CD4-positive, alpha-beta T cell treated with Interleukin-15 for 1 hour (primary cell): ENCODE measurements around the gene DRG2.

Experiments
- DNase-seq: peaks from one replicate; pipeline ENCODE4 v3.0.0-alpha.2; 2020

The DRG2 gene

GRCh38 chr17:18079543-18079942 lies 8.2 kb upstream of the DRG2 start:
- no peak for DNase-seq

DNA sequence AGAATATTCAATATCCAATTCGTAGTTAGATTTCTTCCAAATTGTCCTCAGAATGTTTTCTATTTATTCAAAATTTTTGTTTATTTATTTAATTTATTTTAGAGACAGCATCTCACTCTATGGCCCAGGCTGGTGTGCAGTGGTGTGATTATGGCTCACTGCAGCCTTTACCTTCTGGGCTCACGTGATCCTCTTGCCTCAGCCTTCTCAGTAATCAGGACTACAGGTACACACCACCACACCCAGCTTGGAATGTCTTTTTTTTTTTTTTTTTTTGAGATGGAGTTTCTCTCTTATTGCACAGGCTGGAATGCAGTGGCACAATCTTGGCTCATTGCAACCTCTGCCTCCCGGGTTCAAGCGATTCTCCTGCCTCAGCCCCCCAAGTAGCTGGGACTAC lies 3.5 kb upstream of the DRG2 start:
- DNase-seq: no peak

- DNase-seq: no peak
These were observed 1.9 kb downstream of the DRG2 start for GRCh38 chr17:18089613-18090012.

GRCh38 chr17:18093616-18094408 lies 6.1 kb downstream of the DRG2 start:
- no peak for DNase-seq

GRCh38 chr17:18094409-18094807 lies 6.7 kb downstream of the DRG2 start:
- no peak for DNase-seq

DNA sequence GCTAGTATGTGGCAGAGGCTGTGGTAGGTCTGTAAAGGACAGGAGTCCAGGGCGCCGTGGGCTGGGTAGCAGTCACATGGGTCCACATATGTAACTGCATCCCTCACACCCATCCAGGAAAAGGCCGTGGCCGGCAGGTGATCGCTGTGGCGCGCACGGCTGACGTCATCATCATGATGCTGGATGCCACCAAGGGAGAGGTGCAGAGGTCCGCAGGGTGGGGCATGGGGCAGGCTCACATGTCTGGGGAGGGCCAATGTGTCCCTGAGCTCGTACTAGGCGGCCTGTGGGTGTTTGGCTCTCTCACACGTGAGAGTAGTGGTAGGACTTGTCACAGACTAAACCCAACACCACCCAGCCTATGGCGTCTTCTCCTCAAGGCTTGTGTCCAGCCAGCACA lies 11.8 kb downstream of the DRG2 start:
- no peak for DNase-seq

GRCh38 chr17:18100616-18101015 lies 12.9 kb downstream of the DRG2 start:
- DNase-seq: no peak

- no peak for DNase-seq
These were observed 14.1 kb downstream of the DRG2 start for GRCh38 chr17:18101828-18102227.

DNA sequence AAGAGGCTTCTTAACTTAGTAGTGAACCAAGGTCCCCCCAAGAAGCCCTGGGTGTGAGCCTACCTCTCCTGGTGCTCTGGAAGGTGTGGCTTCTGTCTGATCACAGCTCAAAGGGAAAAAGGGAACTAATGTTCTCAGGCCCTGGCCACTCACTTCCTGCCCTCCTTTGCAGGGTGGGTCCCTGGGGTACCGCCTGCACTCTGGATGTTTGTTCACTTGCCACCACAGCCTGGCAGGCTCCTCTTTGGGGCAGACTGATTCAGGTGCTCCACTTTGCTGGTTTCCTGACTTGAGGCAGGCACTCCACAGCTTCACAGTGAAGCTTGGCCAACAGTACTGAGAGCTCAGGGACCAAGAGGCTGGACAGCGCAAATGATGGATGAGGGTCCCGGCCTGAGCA lies 14.9 kb downstream of the DRG2 start:
- no peak for DNase-seq

- no peak for DNase-seq
These were observed 17.3 kb downstream of the DRG2 start for GRCh38 chr17:18105027-18105426.

- DNase-seq: no peak
These were observed 17.8 kb downstream of the DRG2 start for GRCh38 chr17:18105595-18105994.

- no peak for DNase-seq
These were observed 18.5 kb downstream of the DRG2 start for GRCh38 chr17:18106211-18106610.

DNA sequence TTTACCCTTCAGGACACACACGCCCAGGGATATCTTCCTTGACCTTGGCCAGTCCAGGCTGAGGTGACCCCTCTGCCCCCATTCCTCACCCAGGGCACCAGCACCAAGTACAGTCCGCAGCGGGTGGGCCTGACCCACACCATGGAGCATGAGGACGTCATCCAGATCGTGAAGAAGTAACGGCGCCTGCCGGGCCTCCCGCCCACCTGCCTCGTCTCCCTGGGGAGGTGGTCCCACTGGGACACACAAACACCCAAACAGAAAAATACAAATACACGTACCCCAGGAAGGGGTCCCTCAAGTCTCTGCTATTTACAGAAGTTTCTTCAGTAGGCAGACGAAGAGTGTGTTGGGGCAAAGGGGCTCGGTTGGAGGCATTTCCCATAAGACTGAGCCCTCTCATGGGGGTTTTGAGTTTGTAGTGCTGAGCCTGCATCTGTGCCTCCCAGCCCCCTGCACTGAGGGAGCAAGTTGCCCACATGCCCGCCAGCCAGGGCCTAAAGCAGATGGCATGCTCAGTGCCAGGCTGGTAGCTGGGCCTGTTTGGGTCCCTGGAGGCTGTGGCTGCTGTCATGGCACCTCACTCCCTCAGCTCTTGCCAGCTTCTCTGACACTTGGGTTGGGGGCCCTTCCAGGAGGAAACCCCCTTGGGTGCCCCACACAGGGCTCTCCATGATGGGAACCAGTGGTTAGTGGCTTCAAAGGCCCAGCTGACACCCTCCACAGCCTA lies 19.5 kb downstream of the DRG2 start:
- no peak for DNase-seq

DNA sequence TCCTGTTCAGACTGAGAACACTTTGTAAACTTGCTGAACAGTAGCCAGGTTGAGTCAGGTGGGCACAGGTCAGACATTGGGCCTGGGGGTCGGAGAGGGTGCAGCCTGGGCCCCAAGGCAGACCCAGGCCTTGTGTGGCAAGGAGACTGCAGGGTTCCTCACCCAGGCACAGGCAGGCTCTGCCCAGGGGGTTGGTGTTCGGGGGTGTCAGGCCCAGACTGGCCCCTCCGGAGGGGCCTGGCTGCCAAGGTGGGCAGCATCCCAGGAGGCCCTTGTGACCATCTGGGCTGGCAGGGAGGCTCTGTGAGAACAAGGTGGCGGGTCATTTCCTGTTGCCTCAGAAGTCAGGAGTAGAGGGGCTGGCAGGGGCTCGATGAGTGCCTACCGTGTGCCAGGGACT lies 20.2 kb downstream of the DRG2 start:
- DNase-seq: no peak

GRCh38 chr17:18108401-18109312 lies 20.9 kb downstream of the DRG2 start, which contains the start of gene MYO15A:
Gene MYO15A (plus strand): TSS chr17:18108756. CDS start chr17:18118801, 10,045 bp downstream.
- no peak for DNase-seq

DNA sequence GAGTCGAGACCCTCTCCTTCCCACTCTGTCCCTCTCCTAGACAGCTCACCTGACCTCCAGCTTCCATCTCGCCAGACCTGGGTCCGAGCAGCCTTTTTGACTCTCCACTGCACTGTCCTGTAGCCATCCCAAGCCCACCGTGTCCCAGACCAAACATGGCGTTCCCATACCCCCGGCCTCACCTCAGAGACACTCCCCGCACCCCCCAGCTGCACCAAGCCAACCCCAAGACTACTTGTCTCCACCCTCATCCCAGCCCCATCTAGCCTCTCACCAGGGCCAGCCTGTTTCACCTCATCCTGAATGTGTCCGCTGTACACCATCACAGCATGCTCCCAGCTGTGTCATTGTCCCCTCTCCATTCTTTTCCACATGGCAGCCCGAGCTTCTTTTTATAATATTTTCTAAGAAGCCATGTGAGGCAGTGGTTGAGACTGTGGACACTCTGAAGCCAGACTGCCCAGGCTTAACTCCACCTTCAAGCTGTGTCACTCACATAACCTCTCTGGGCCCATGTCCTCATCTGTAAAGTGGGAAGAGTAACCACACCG lies 22.3 kb downstream of the DRG2 start:
- DNase-seq: no peak

- DNase-seq: no peak
These were observed 22.9 kb downstream of the DRG2 start for GRCh38 chr17:18110636-18111145.

DNA sequence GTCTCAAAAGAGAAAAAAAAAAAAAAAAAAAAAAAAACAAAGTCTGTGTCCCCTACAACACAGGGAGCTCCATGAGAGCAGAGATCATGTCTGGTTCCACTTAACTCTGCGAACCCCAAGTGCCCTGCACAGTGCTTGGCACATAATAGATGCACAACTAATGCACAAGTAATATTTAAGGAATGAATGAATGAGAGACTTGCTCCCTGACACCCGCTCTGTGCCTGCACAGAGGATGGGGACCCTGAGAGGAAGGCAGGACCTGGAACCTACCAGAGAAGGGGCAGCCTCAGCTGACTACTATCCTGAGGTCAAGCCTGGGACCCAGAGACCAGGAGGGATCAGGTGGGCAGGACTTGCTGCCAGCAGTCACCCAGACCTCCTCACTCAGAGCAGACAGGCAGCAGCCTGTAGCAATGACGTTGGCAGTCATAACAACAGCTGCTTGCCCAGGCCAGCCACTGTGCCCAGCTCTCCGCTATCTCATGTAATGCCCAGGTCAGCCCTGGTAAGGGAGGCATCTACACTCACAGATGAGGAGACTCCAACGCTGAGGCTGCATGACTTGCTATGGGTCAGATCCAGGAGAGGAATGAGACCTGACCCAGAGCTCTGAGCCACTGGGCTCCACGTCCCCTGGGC lies 23.7 kb downstream of the DRG2 start:
- DNase-seq: no peak

DNA sequence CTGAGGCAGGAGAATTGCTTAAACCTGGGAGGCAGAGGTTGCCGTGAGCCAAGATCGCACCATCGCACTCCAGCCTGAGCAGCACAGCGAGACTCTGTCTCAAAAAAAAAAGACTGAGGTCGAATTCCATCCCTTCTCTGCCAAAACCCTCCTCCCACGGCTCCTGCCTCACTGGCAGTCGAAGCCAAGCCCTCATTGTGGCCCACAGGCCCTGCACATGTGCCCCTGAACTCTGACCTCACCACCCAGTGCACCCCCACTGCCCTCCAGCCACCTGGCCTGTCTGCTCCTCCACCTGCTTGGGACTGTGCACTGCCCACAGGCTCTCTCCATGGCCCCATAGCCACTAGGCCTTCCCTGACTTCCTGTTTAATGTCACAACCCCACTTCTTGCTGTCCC lies 27.8 kb downstream of the DRG2 start:
- DNase-seq: no peak

- no peak for DNase-seq
These were observed 28.3 kb downstream of the DRG2 start for GRCh38 chr17:18116078-18116477.

- DNase-seq: no peak
These were observed 29.8 kb downstream of the DRG2 start for GRCh38 chr17:18117533-18117932.
